GM12891 (cell line): ENCODE measurements around the gene FIGN.

Experiments used
- PAX5 ChIP-seq: IDR thresholded peaks from 2 replicates; pipeline ENCODE4 v1.6.1; 2011; ENCODE audit warnings: low read length, moderate library complexity, mild to moderate bottlenecking; ENCODE audit not compliant: insufficient read depth, severe bottlenecking
- POLR2A ChIP-seq: IDR thresholded peaks from 2 replicates; pipeline ENCODE4 v1.6.1; 2011; ENCODE audit warnings: low read depth, low read length, control low read depth
- POLR2AphosphoS5 ChIP-seq: IDR thresholded peaks from 2 replicates; pipeline ENCODE4 v1.6.1; 2011; ENCODE audit warnings: low read depth, low read length, control low read depth

GRCh38 chr2:163646687-163647086 is 89.1 kb downstream of the FIGN start:
- TF ChIP-seq POLR2A (no peak), POLR2AphosphoS5 (no peak), PAX5 (no peak)
